Stimulated activated CD4-positive, alpha-beta T cell treated with anti-CD3 and anti-CD28 coated beads, TNF-alpha, amount 100 ng/mL, for 1 hour (primary cell): Measurements from ENCODE around the gene ECPAS.
"Not testable (repeated sequence)": the region's sequence is repeated elsewhere in the genome, so short reads cannot be mapped to it uniquely, and the experiment has no call there.

Source experiments
- DNase-seq, 3 donors: peaks; one replicate each; pipeline ENCODE4 v3.0.0-alpha.2; 2020; ENCODE audit warnings: low read depth in 3 of 3, low spot score in 1 of 3

ECPAS gene

GRCh38 chr9:111356481-111357244 is 127.5 kb downstream of the ECPAS start:
- no peak for DNase-seq

DNA sequence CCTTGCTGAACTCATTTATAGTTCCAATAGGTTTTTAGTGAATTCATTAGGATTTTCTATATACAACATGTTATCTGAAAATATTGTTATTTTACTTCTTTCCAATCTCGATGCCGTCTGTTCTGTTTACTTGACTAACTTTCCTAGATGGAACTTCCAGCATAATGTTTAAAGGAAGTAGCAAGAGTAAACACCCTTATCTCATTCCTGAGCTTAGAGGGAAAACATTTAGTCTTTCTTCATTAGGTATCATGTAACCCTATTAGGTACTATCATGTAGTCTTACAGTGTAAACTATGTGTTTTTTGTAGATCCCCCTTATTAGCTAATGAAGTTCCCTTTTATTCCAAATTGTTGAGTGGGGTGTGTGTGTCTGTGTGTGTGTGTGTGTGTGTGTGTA is 131.6 kb downstream of the ECPAS start:
- DNase-seq, result no peak

GRCh38 chr9:111350556-111350955 is 133.6 kb downstream of the ECPAS start:
- no peak for DNase-seq

DNA sequence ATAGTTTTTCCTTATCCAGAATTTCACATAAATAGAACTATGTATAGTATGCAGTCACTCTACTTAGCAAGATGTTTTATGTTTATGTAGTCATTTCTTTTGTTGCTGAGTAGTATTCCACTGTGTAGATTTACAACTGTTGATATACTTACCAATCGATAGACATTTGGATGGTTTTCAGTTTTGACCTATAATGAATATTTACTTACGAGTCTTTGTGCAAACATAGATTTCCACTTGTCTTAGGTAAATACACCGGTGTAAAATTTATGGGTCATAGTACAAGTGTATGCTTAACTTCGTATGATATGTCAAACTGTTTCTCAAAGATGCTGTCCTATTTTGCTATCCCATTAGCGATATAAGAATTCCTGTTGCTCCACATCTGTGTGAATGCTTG is 134.4 kb downstream of the ECPAS start:
- DNase-seq, result no peak

DNA sequence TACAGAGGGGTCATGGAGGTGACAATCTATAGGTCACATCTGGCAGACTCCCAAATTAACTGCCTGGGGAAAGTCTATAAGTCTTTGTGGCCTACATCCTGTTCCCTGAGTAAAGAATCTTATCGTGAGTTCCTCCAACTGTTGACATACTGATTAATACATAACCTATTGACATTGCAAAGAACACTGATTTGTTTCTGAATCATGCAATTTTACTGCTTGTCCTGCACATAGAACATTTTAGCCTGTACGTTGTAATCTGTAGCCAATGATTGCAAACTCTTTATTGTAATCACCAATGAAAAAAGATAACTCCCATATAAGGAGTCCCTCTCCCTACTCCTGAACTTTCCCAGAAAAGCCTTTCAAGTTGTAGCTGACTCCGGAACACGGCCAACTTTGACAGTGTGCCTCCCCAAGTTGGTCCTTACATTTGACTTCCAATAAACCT is 135.3 kb downstream of the ECPAS start:
- DNase-seq, result no peak

- DNase-seq, result not testable (repeated sequence)
Observed at GRCh38 chr9:111334318-111334863, 149.8 kb downstream of the ECPAS start.

DNA sequence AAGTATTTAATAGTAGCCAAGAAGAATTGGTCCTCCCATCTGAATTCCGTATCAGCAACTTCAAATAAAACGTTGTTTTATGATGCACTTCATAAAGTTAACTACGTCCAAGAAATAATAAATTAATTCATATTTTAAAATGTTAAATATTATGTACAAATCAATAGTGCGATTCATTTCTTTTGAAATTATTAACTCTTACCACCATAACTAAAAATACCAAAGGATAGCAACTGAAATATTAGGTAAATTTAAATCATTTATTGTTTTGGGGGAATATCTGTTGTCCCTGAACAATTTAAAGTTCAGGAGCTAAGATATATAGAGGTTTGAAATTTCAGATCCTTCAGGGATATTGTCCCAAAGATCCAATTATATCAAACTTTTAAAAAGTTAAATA is 154.1 kb downstream of the ECPAS start, which contains the start of gene OR2K2:
Gene OR2K2, minus strand, starts transcription at position 101 of the 400 bp plus-strand sequence. CDS start 1,791 bp downstream, outside the sequence.
- no peak for DNase-seq

DNA sequence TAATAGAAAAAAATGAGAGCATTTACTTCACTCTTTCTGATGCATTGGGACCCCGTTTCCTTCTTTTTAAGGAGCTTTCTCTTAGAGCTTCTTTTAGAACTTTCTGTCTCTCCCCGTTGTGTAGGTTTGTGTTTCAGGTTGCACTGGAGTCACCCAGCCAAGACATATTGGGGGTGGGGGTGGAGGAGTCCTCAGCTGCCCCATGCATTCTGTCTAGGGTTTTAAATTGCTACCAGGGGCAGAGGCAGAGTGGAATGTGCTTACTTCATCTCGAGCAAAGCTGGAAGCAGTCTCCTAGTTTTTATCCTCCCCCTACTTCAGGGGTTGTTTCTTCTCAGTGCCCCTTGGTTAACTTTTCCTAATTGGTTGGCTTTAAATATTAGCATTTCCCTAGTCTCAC is 163.6 kb downstream of the ECPAS start:
- no peak for DNase-seq

GRCh38 chr9:111316796-111317195 is 167.4 kb downstream of the ECPAS start:
- no peak for DNase-seq
